HG03571 (cell line): ENCODE data around the gene LRP1B.
"Not testable (repeated sequence)": the region's sequence is repeated elsewhere in the genome, so short reads cannot be mapped to it uniquely, and the experiment has no call there.

Source experiments
- ATAC-seq: cut with Tn5 transposase; IDR thresholded peaks from one replicate; pipeline ENCODE4 v1.9.1; 2021; ENCODE audit not compliant: unreplicated experiment

Gene LRP1B

DNA sequence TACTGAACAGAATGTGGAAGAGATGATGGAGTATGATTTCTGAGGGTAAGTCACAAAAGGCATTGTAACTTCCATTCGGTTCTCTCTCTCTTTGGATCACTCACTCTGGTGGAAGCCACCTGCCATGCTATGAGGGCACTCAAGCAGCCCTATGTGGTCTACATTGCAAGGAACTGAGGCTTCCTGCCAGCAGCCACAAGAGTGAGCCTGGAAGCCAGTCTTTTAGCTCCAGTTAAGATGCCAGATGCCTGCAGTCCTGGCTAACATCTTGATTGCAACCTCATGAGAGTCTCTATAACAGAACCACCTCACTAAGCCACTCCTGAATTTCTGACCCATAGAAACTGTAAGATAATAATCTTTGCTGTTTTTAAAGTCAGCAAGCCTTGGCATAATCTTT lies 935.7 kb downstream of the LRP1B start:
- no peak for ATAC-seq

DNA sequence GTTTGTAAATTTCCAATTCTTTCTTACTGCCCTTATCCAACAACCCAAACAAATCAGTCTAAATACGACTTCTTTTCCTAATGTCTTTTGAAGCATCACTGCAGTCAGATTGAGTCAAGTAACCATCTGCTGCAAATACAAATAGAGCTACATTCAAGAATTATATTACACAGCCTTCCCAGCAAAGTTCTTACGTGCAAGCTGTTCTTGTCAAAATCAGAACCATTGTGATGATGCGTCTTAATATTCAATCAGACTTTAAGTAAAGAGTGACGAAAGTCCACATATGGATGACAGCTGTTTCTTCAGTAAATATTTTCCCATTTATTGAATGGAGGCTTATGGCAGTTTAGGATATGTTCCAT lies 943.8 kb downstream of the LRP1B start:
- ATAC-seq = no peak

DNA sequence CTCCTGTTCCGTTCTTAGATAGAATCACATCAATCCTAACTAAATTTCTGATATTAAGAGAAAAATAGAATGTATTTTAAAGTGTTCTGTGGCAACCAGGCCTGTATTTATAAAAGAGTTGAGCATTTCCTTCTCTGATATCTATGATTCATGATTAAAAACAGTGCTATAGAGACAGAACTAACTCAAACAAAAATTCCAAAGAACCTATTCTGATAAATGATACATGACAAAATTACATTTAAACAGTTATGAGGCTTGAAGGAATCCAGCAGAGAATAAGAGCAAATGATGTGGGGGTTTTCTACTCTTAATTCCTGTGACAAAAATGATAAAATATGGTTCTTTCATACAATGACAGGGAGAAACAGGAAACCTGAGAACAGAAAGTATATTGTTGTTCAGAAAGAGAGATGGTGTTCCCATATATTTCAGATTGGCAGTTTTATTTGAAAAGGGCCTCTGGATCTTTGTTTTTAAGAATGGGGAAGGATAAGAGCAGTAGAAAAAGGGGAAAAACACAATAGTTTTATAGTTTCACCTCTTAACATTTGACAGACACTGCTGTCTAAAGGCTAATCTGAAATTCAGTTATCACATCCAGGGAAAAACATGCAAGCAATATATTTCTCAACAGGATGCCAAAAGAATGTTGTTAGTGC lies 944.3 kb downstream of the LRP1B start:
- ATAC-seq = no peak

- ATAC-seq = no peak
These were observed 948.6 kb downstream of the LRP1B start for GRCh38 chr2:141182246-141182645.

- ATAC-seq = not testable (repeated sequence)
These were observed 961.7 kb downstream of the LRP1B start for GRCh38 chr2:141169117-141169516.

- no peak for ATAC-seq
These were observed 968.5 kb downstream of the LRP1B start for GRCh38 chr2:141162314-141162713.

GRCh38 chr2:141151611-141152286 lies 979.1 kb downstream of the LRP1B start:
- ATAC-seq = no peak

DNA sequence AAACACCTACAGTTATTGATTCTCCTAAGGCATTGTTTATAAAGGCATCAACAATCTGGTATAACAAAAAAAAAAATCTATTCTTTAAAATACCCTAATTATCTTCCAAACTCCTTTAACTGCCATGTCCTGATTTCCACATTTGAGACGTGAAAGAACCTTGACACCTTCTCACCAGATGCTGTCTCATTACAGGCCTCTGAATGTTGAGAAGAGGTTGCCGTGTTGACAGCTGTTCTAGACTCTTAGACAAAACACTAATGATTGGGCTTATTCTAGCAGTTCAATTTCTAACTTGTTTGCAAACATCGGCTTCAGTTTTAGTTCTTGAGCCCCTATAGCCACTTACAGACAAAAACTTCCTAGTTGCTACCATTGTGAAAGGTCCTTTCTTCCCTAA lies 988.8 kb downstream of the LRP1B start:
- ATAC-seq = no peak

GRCh38 chr2:141137122-141137693 lies 993.6 kb downstream of the LRP1B start:
- no peak for ATAC-seq

DNA sequence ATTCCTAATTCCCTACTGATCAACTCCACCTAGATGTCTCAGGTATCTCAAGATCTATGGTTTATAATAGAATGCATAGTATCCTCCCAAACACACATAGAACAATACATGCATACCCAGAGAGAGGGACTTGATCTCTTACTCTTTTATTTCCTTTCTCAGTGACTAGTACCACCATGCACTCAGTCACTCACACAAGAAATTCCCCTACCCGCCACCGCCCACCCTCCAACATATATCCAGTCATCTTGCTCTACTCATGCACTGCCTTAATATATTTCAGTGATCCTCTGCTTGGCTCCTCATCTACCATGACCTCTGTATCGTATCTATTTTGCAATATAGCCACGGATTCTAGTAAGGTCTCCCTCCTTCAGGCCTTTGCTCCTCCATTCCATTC lies 996.9 kb downstream of the LRP1B start:
- no peak for ATAC-seq

DNA sequence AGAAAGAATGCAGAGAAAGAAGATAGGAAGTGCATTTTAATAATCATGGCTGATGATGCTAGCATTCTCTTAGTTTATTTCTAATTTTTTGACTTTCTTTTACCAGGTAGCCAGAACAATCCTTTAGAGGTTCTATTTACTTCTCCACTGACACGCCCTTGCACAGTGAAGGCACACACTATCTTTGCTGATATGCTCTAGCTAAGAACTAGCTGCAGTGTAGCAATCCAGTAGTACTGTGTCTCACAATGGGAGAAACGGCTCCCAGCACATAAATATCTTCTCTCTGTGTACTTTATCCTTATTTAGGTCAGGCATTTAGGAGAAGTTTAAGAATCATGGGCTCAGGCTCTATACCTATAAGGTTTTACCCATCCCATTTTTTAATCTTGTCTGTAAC lies 1005.4 kb downstream of the LRP1B start:
- ATAC-seq = no peak

GRCh38 chr2:141118836-141119235 lies 1012.0 kb downstream of the LRP1B start:
- ATAC-seq = no peak

- no peak for ATAC-seq
These were observed 1017.5 kb downstream of the LRP1B start for GRCh38 chr2:141113301-141113700.

- no peak for ATAC-seq
These were observed 1021.2 kb downstream of the LRP1B start for GRCh38 chr2:141109633-141110032.

DNA sequence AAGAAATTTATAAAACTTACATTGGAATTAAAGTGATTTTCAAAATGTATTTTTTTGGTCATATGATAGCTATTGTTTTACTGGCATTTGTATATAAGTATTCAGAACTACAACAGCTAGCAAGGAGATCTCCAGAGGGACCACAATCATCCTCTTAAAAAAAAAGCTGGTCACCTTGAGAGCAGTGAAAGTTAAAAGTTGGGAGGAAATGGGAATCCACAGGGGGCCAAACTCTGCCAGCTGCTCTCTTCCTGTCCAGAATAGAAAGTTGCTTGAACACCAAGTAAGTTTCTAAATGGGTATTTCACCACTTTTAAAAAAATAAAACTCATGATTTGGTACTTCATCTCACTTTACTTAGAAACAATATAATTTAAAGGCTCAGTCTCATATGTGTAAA lies 1025.1 kb downstream of the LRP1B start:
- ATAC-seq = no peak

DNA sequence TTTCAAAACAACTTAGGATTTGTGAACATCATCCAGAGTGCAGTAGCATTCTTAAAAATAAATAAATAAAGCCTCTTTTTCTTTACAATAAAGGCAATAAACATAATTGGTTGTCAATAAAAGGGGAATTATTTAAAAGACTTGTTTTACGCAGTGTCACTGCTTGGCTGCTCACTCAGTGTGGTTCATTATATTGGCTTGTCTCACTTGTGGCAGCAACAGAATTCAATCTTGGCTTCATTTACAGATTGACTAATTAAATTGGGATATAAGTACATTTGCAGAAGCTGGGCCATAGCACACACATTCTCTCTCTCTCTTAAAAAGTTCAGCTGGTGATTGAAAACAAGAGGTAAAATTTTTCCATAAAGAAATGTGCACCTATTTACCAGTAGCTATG lies 1027.6 kb downstream of the LRP1B start:
- ATAC-seq = no peak

GRCh38 chr2:141079231-141079630 lies 1051.6 kb downstream of the LRP1B start:
- no peak for ATAC-seq

- no peak for ATAC-seq
These were observed 1055.1 kb downstream of the LRP1B start for GRCh38 chr2:141075753-141076152.

- ATAC-seq = no peak
These were observed 1062.6 kb downstream of the LRP1B start for GRCh38 chr2:141068053-141068682.

GRCh38 chr2:141065042-141065441 lies 1065.8 kb downstream of the LRP1B start:
- no peak for ATAC-seq

DNA sequence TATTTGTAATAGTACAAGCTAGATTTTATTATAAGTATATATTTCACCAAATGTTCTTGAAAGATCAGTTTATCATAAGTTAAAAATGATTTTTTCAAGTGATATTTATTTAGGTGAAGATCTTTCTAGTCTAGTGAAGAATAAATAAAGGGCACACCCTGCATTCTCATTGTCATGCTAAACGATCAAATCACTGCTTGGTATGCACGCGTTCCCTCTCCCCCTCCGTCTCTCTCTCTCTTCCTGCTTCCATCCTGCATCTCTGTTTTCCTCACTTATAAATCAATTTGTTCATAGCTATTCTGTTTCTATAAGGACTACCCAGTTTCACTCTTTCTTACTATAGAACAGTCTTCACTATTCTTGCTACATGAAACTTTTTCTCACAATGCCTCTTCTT lies 1067.4 kb downstream of the LRP1B start:
- no peak for ATAC-seq

DNA sequence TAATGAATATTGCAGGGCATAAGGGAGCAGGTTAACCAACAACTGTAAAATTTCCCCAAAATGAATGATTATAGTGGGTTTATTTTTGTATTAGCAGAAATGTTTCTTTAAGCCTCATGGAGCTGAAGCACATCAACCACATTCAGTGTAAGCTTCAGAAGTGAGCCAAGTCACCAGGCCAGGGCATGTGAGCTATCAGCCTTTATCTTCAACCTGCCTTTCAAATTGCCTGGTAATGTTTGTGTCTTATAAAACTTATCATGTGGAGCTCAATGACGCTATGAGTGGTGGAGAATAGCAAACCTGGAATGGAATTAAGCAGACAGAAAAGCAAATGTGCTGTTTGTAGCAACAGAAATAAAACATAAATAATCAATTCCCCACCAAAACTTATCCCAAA lies 1068.4 kb downstream of the LRP1B start:
- ATAC-seq = no peak
